LNCAP (cell line): ENCODE measurements around the gene CCDC83.

Source experiments
- TF ChIP-seq, protein P1 (sequence below): fragments of 450-650 bp; IDR thresholded peaks from 2 replicates; pipeline ENCODE4 v1.5.1; 2017; ENCODE audit warnings: mild to moderate bottlenecking

CCDC83 gene

DNA sequence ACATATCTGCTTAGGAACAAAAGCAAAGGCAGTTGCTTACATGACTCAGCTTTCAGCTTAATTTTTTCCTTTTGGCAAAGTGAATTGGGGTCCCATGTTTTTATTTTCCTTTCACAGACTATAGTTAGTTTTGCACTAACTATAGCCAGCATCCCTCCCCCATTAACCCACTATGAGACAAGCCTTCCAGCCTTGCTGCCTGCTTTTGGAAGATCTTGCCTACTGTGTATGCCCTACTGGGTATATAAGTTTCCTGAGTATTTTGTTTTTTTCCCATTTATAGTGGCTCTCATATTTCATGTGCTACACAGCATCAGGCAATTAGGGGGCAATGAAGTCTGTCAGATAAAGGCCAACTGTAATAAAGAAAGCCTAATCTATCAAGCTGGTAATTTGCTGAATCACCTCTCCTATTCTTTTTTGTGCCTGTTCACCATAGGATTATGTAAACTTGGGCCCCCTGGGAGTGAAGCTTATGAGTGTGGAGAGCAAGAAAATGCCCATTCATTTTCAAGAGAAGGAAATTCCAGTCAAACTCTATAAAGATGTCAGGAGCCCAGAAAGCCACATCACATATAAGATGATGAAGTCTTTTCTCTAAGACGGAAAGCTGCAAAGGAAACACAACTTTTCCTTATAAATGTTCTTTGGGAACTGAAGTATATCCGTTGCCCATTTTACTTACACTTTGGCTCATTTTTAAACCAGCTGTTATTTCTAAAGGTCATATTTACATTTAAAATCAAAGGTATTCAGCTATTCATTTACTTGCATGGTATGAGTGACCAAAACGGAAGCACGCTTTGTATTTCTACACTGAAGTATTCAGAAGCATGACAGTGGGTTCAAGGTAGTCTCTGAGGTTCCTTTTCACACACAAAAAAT, 64.0 kb downstream of the CCDC83 start:
- TF ChIP-seq, protein P1, sequence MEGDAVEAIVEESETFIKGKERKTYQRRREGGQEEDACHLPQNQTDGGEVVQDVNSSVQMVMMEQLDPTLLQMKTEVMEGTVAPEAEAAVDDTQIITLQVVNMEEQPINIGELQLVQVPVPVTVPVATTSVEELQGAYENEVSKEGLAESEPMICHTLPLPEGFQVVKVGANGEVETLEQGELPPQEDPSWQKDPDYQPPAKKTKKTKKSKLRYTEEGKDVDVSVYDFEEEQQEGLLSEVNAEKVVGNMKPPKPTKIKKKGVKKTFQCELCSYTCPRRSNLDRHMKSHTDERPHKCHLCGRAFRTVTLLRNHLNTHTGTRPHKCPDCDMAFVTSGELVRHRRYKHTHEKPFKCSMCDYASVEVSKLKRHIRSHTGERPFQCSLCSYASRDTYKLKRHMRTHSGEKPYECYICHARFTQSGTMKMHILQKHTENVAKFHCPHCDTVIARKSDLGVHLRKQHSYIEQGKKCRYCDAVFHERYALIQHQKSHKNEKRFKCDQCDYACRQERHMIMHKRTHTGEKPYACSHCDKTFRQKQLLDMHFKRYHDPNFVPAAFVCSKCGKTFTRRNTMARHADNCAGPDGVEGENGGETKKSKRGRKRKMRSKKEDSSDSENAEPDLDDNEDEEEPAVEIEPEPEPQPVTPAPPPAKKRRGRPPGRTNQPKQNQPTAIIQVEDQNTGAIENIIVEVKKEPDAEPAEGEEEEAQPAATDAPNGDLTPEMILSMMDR = no peak

DNA sequence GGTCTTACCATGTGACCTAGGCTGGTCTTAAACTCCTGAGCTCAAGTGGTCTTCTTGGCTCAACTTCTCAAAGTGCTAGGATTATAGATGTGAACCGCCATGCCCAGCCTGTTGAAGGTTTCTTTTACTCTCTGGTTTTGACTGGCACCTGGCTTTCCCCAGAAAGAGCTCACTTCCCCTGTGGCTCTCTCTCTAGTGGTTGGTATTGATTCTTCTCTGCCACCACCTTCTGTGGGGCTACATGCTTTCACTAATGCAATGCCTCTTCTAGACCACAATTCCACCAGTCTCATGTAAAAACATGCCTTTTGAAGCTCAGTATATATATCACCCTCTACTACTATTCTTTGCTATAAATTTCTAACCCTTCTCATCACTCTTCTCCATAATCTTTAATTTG, 67.2 kb downstream of the CCDC83 start:
- TF ChIP-seq, protein P1 = no peak

DNA sequence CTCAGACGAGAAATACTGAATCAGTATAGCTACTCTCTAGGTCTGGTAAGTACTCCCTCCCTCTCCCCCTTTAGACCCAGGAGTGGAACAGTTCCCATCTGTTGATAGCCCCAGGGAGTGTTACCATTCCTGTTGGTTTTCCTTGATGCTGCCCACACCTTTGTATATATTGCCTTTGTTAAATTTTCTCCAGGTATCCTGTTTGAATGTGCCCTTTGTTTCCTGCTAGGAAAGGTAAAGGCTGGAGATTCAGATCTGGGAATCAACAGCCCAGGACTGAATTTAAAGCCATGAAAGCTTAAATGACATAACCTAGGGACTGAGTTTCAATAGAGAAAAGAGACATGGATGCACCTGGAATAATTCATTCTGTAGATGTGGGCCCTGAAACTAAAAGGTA, 68.3 kb downstream of the CCDC83 start:
- TF ChIP-seq, protein P1 = no peak

DNA sequence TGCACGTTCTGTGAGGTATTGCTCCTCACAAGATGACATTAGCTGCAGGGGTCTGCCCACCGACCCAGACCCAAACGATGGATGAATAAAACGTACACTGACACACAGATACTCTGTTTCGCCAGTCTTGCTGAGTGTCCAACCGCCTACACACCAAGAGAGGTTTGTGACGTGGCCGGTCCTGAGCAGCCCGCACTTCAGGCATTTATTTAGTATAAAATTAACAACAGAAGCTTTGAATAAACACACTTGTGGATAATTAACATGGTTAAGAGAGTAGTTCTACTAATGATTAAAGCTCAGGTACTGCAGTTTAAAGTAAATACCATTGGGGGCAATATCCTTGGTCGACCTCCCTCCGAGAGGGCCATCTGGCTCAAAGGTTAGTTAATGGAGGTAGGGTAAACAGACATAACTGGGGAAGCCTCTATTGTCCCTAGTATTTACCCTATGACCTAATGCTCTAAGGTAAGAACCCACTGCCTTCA, 75.7 kb downstream of the CCDC83 start:
- TF ChIP-seq, protein P1 = no peak

DNA sequence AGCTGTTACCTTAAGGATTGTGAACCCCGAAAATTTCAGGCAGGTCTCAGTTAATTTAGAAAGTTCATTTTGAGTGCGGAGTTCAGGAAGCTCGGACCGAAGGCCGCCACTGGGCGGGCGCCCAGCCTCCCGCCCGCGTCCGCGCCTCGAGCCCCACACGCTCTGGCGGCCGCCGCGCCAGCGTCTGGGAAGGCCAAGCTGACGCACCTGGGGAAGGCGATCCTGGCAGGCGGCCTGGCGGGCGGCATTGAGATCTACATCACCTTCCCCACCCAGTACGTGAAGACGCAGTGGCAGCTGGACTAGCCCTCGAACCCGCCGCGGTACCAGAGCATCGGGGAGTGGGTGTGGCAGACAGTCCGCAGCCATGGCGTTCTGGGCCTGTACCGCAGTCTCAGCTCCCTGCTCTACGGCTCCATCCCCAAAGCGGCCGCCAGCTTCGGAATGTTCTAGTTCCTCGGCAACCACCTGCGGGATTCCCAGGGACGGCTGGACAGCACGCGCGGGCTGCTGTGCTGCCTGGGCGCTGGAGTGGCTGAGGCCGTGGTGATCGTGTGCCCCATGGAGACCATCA, 79.5 kb downstream of the CCDC83 start:
- TF ChIP-seq, protein P1 = no peak

DNA sequence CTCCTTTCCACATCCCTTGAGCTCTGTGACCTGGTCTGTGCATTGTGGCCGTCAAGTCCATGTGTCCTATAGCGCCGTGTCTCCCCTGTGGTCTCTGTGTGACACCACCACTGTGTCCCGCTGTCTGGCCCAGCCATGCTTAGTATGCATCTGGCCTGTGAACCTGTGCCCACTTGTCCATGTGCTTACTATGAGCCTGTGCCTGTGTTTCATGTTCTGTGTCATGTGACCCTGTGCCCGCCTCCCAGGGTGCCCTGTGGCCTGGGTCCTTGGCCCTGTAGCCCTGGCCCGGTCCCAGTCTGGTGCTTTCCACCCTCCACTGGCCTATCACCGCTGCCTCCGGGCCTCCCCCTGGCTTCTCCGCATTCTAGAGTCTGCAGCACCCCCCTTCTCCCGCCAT, 80.6 kb downstream of the CCDC83 start:
- TF ChIP-seq, protein P1 = no peak

DNA sequence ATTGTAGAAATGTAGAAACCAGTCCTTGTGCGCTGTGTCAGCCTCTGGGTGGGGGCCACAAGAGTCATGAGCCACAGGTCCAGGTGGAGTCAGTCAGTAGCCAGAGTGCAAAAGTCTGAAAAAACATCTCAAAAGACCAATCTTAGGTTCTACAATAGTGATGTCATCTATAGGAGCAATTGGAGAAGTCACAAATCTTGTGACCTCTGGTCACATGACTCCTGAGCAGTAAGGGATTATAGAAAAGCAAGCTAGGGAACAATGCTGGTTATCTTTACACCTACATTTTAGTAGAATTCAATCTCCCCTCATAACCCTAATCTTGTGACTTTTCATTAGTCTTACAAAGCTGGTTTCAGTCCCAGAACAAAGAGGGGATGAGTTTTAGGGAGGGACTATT, 82.7 kb downstream of the CCDC83 start:
- TF ChIP-seq, protein P1 = no peak
